ENCODE results near the gene RSPRY1. TPM values are rescaled to one million over a fixed set of nuclear protein-coding genes. Genes with fewer than 3 reads are reported as not detected.

RSPRY1 gene
- total and polyA plus RNA-seq, 9 donors = 15.9 to 42.1 (median 28.3) TPM

- Histone ChIP-seq H3K4me3 (peak overlapping the region; percentile 37), H3K4me1 (ENCODE audit: insufficient read depth) (peaks cover 7% of the 10 kb centered on the region), H3K27ac (no peak overlapping the region), H3K27me3 (no peaks in the 10 kb centered on the region), H3K9me3 (no peaks in the 10 kb centered on the region), H3K36me3 (no peaks in the 10 kb centered on the region)
- no peak for DNase-seq
- 3 to 4% (median 4%) methylated on average over 12 to 14 of the region's 14 CpGs for WGBS, 3 donors
- intact Hi-C loops (cut with DNase I) = loop anchor here in 1 of 4 donors (10.0 kb wide), 1 partner anchor 199 kb away; no protein-coding TSS in a partner anchor
- TF ChIP-seq CTCF (IDR thresholded peaks at IDR 0.05) (no peak), EP300 (IDR thresholded peaks at IDR 0.05) (no peak), POLR2A (IDR thresholded peaks at IDR 0.05) (no peak)
Measured at GRCh38 chr16:57283959-57284208, 97.8 kb downstream of the RSPRY1 start.

- Histone ChIP-seq H3K36me3 (no peaks in the 10 kb centered on the region), H3K27ac (no peak within 1 kb of the TSS), H3K9me3 (no peaks in the 10 kb centered on the region), H3K27me3 (no peaks in the 10 kb centered on the region), H3K4me3 (peak within 1 kb of the TSS; percentile 37), H3K4me1 (ENCODE audit: insufficient read depth) (peaks cover 7% of the 10 kb centered on the region)
- WGBS, 3 donors = 0 to 1% (median 1%) methylated on average over 41 to 95 of the region's 95 CpGs
- DNase-seq = peak in 2 of 5 donors; percentile 51
- TF ChIP-seq CTCF (IDR thresholded peaks at IDR 0.05) (no peak), POLR2A (IDR thresholded peaks at IDR 0.05) (no peak), EP300 (IDR thresholded peaks at IDR 0.05) (no peak)
- intact Hi-C loops (cut with DNase I) = loop anchor here in 1 of 4 donors (10.0 kb wide), 1 partner anchor 200 kb away; no protein-coding TSS in a partner anchor
Measured at GRCh38 chr16:57284209-57284951, 98.3 kb downstream of the RSPRY1 start, which contains the start of gene PLLP. Gene PLLP (minus strand): TSS chr16:57284672. CDS start chr16:57284540, 132 bp downstream.

GRCh38 chr16:57284952-57285363 lies 98.8 kb downstream of the RSPRY1 start:
- Histone ChIP-seq H3K4me1 (ENCODE audit: insufficient read depth) (peaks cover 7% of the 10 kb centered on the region), H3K4me3 (peak overlapping the region; percentile 37), H3K27me3 (no peaks in the 10 kb centered on the region), H3K27ac (no peak overlapping the region), H3K9me3 (no peaks in the 10 kb centered on the region), H3K36me3 (no peaks in the 10 kb centered on the region)
- 14 to 16% (median 14%) methylated on average over 20 to 22 of the region's 22 CpGs for WGBS, 3 donors
- intact Hi-C loops (cut with DNase I) = loop anchor here in 1 of 4 donors (10.0 kb wide), 1 partner anchor 200 kb away; no protein-coding TSS in a partner anchor
- DNase-seq = no peak
- no peak for TF ChIP-seq EP300 (IDR thresholded peaks at IDR 0.05)
- TF ChIP-seq POLR2A (IDR thresholded peaks at IDR 0.05) = no peak
- no peak for TF ChIP-seq CTCF (IDR thresholded peaks at IDR 0.05)

GRCh38 chr16:57285379-57285778 lies 99.2 kb downstream of the RSPRY1 start:
- intact Hi-C loops (cut with DNase I) = loop anchor here in 1 of 4 donors (10.0 kb wide), 1 partner anchor 201 kb away; no protein-coding TSS in a partner anchor

More at GRCh38 chr16:57285379-57285778, 99.2 kb downstream of the RSPRY1 start:
- no peak for DNase-seq
- peaks cover 7% of the 10 kb centered on the region for H3K4me1 ChIP-seq (ENCODE audit: insufficient read depth)
- no peak overlapping the region for H3K27ac ChIP-seq
- no peaks in the 10 kb centered on the region for H3K9me3 ChIP-seq
- no peaks in the 10 kb centered on the region for H3K36me3 ChIP-seq
- H3K4me3 ChIP-seq = no peak overlapping the region
- H3K27me3 ChIP-seq = no peaks in the 10 kb centered on the region
- 69 to 86% (median 73%) methylated on average over 5 of the region's 5 CpGs for WGBS, 3 donors
- TF ChIP-seq POLR2A (IDR thresholded peaks at IDR 0.05) = no peak
- no peak for TF ChIP-seq EP300 (IDR thresholded peaks at IDR 0.05)
- no peak for TF ChIP-seq CTCF (IDR thresholded peaks at IDR 0.05)

Data from ovary (tissue), 9 donors.